ENCODE data around the gene SDK1.

The SDK1 gene

GRCh38 chr7:4119848-4120247 is 818.8 kb downstream of the SDK1 start:
- DNase-seq (ENCODE audit: low spot score in 2 of 2) (no peak), ATAC-seq (replicated peaks; ENCODE audit: extremely low read depth, poor library complexity, severe bottlenecking) (no peak)
- H3K9me3 Mint-ChIP-seq = peaks cover 9% of the 10 kb centered on the region
- H3K36me3 Mint-ChIP-seq (ENCODE audit: insufficient read depth) = no peaks in the 10 kb centered on the region
- H3K27me3 Mint-ChIP-seq = peaks cover 11% of the 10 kb centered on the region
- no peaks in the 10 kb centered on the region for H3K4me1 Mint-ChIP-seq
- no peak overlapping the region for H3K27ac Mint-ChIP-seq (ENCODE audit: low read depth)
- no peak overlapping the region for H3K4me3 Mint-ChIP-seq

GRCh38 chr7:4123346-4123745 is 822.3 kb downstream of the SDK1 start:
- H3K36me3 Mint-ChIP-seq (ENCODE audit: insufficient read depth) = no peaks in the 10 kb centered on the region
- no peaks in the 10 kb centered on the region for H3K27me3 Mint-ChIP-seq
- ATAC-seq (replicated peaks; ENCODE audit: extremely low read depth, poor library complexity, severe bottlenecking) (no peak), DNase-seq (ENCODE audit: low spot score in 2 of 2) (no peak)
- H3K4me3 Mint-ChIP-seq = no peak overlapping the region
- no peaks in the 10 kb centered on the region for H3K4me1 Mint-ChIP-seq
- H3K27ac Mint-ChIP-seq (ENCODE audit: low read depth) = no peak overlapping the region
- peaks cover 14% of the 10 kb centered on the region for H3K9me3 Mint-ChIP-seq

- H3K9me3 Mint-ChIP-seq = peaks cover 14% of the 10 kb centered on the region
- DNase-seq (ENCODE audit: low spot score in 2 of 2) (no peak), ATAC-seq (replicated peaks; ENCODE audit: extremely low read depth, poor library complexity, severe bottlenecking) (no peak)
- no peak overlapping the region for H3K27ac Mint-ChIP-seq (ENCODE audit: low read depth)
- no peak overlapping the region for H3K4me3 Mint-ChIP-seq
- H3K36me3 Mint-ChIP-seq (ENCODE audit: insufficient read depth) = no peaks in the 10 kb centered on the region
- no peaks in the 10 kb centered on the region for H3K4me1 Mint-ChIP-seq
- no peaks in the 10 kb centered on the region for H3K27me3 Mint-ChIP-seq
These were observed 822.8 kb downstream of the SDK1 start for GRCh38 chr7:4123823-4124222.

- Mint-ChIP-seq H3K27ac (ENCODE audit: low read depth) (no peak overlapping the region), H3K9me3 (peaks cover 14% of the 10 kb centered on the region), H3K4me3 (no peak overlapping the region), H3K36me3 (ENCODE audit: insufficient read depth) (no peaks in the 10 kb centered on the region), H3K27me3 (no peaks in the 10 kb centered on the region), H3K4me1 (no peaks in the 10 kb centered on the region)
- DNase-seq (ENCODE audit: low spot score in 2 of 2) (no peak), ATAC-seq (replicated peaks; ENCODE audit: extremely low read depth, poor library complexity, severe bottlenecking) (no peak)
These were observed 823.8 kb downstream of the SDK1 start for GRCh38 chr7:4124556-4125477.

GRCh38 chr7:4127909-4128560 is 827.0 kb downstream of the SDK1 start:
- H3K9me3 Mint-ChIP-seq = peaks cover 9% of the 10 kb centered on the region
- DNase-seq (ENCODE audit: low spot score in 2 of 2) = no peak
- H3K27ac Mint-ChIP-seq (ENCODE audit: low read depth) = no peak overlapping the region
- H3K36me3 Mint-ChIP-seq (ENCODE audit: insufficient read depth) = no peaks in the 10 kb centered on the region
- H3K4me1 Mint-ChIP-seq = no peaks in the 10 kb centered on the region
- no peaks in the 10 kb centered on the region for H3K27me3 Mint-ChIP-seq
- ATAC-seq (replicated peaks; ENCODE audit: extremely low read depth, poor library complexity, severe bottlenecking) = no peak
- no peak overlapping the region for H3K4me3 Mint-ChIP-seq

- no peak overlapping the region for H3K4me3 Mint-ChIP-seq
- DNase-seq (ENCODE audit: low spot score in 2 of 2) (no peak), ATAC-seq (replicated peaks; ENCODE audit: extremely low read depth, poor library complexity, severe bottlenecking) (no peak)
- no peak overlapping the region for H3K27ac Mint-ChIP-seq (ENCODE audit: low read depth)
- H3K9me3 Mint-ChIP-seq = peaks cover 8% of the 10 kb centered on the region
- no peaks in the 10 kb centered on the region for H3K4me1 Mint-ChIP-seq
- H3K36me3 Mint-ChIP-seq (ENCODE audit: insufficient read depth) = no peaks in the 10 kb centered on the region
- H3K27me3 Mint-ChIP-seq = no peaks in the 10 kb centered on the region
These were observed 828.5 kb downstream of the SDK1 start for GRCh38 chr7:4129481-4130122.

GRCh38 chr7:4131063-4131462 is 830.0 kb downstream of the SDK1 start:
- Mint-ChIP-seq H3K9me3 (no peaks in the 10 kb centered on the region), H3K27me3 (no peaks in the 10 kb centered on the region), H3K4me3 (no peak overlapping the region), H3K27ac (ENCODE audit: low read depth) (no peak overlapping the region), H3K36me3 (ENCODE audit: insufficient read depth) (no peaks in the 10 kb centered on the region), H3K4me1 (no peaks in the 10 kb centered on the region)
- DNase-seq (ENCODE audit: low spot score in 2 of 2) (no peak), ATAC-seq (replicated peaks; ENCODE audit: extremely low read depth, poor library complexity, severe bottlenecking) (no peak)

GRCh38 chr7:4132221-4132620 is 831.2 kb downstream of the SDK1 start:
- Mint-ChIP-seq H3K36me3 (ENCODE audit: insufficient read depth) (no peaks in the 10 kb centered on the region), H3K4me3 (no peak overlapping the region), H3K9me3 (no peaks in the 10 kb centered on the region), H3K4me1 (no peaks in the 10 kb centered on the region), H3K27me3 (no peaks in the 10 kb centered on the region), H3K27ac (ENCODE audit: low read depth) (no peak overlapping the region)
- DNase-seq (ENCODE audit: low spot score in 2 of 2) = no peak
- no peak for ATAC-seq (replicated peaks; ENCODE audit: extremely low read depth, poor library complexity, severe bottlenecking)

GRCh38 chr7:4133491-4134044 is 832.5 kb downstream of the SDK1 start:
- DNase-seq (ENCODE audit: low spot score in 2 of 2) (no peak), ATAC-seq (replicated peaks; ENCODE audit: extremely low read depth, poor library complexity, severe bottlenecking) (no peak)
- Mint-ChIP-seq H3K9me3 (no peaks in the 10 kb centered on the region), H3K36me3 (ENCODE audit: insufficient read depth) (no peaks in the 10 kb centered on the region), H3K27me3 (no peaks in the 10 kb centered on the region), H3K4me3 (no peak overlapping the region), H3K4me1 (no peaks in the 10 kb centered on the region), H3K27ac (ENCODE audit: low read depth) (no peak overlapping the region)

GRCh38 chr7:4134204-4134603 is 833.2 kb downstream of the SDK1 start:
- DNase-seq (ENCODE audit: low spot score in 2 of 2) (no peak), ATAC-seq (replicated peaks; ENCODE audit: extremely low read depth, poor library complexity, severe bottlenecking) (no peak)
- Mint-ChIP-seq H3K27me3 (no peaks in the 10 kb centered on the region), H3K36me3 (ENCODE audit: insufficient read depth) (no peaks in the 10 kb centered on the region), H3K4me1 (no peaks in the 10 kb centered on the region), H3K9me3 (no peaks in the 10 kb centered on the region), H3K27ac (ENCODE audit: low read depth) (no peak overlapping the region), H3K4me3 (no peak overlapping the region)

- H3K27ac Mint-ChIP-seq (ENCODE audit: low read depth) = no peak overlapping the region
- no peaks in the 10 kb centered on the region for H3K27me3 Mint-ChIP-seq
- no peaks in the 10 kb centered on the region for H3K9me3 Mint-ChIP-seq
- H3K4me1 Mint-ChIP-seq = no peaks in the 10 kb centered on the region
- DNase-seq (ENCODE audit: low spot score in 2 of 2) (no peak), ATAC-seq (replicated peaks; ENCODE audit: extremely low read depth, poor library complexity, severe bottlenecking) (no peak)
- H3K36me3 Mint-ChIP-seq (ENCODE audit: insufficient read depth) = no peaks in the 10 kb centered on the region
- no peak overlapping the region for H3K4me3 Mint-ChIP-seq
These were observed 833.6 kb downstream of the SDK1 start for GRCh38 chr7:4134631-4135030.

- DNase-seq (ENCODE audit: low spot score in 2 of 2) = no peak
- ATAC-seq (replicated peaks; ENCODE audit: extremely low read depth, poor library complexity, severe bottlenecking) = no peak
- no peak overlapping the region for H3K27ac Mint-ChIP-seq (ENCODE audit: low read depth)
These were observed 834.2 kb downstream of the SDK1 start for GRCh38 chr7:4135301-4135700.

More at GRCh38 chr7:4135301-4135700, 834.2 kb downstream of the SDK1 start:
- Mint-ChIP-seq H3K27me3 (no peaks in the 10 kb centered on the region), H3K36me3 (ENCODE audit: insufficient read depth) (no peaks in the 10 kb centered on the region), H3K4me1 (no peaks in the 10 kb centered on the region), H3K9me3 (no peaks in the 10 kb centered on the region), H3K4me3 (no peak overlapping the region)

Measured in central memory CD8-positive, alpha-beta T cell (primary cell).